H1 (cell line): ENCODE measurements around the gene PMP22. TPM values are rescaled to one million over a fixed set of nuclear protein-coding genes. Genes with fewer than 3 reads are reported as not detected.

Source experiments
- SIN3A ChIP-seq, 2 experiments: IDR thresholded peaks in 1 of 2; conservative IDR thresholded peaks in 1 of 2; 2 replicates each; pipeline ENCODE4 v1.6.1; 2011 to 2012; ENCODE audit warnings: low read length in 2 of 2, improper control_type of control experiment in 1 of 2, low read depth in 1 of 2, mild to moderate bottlenecking in 1 of 2
- ZNF274 ChIP-seq: IDR thresholded peaks from 2 replicates; pipeline ENCODE4 v1.7.0; 2012; ENCODE audit warnings: low read length, borderline replicate concordance; ENCODE audit errors: extremely low read depth
- polyA plus RNA-seq, 7 experiments: library from polyadenylated mRNA; depleted of rRNA in 3 of 7; stranded (reverse) in 5 of 7; unstranded in 2 of 7; fragments of >200 nt in 5 of 7; fragments of 200-250 nt in 2 of 7; gene quantifications; 1 replicate in 5 of 7; 2 replicates in 1 of 7; 4 replicates in 1 of 7; pipeline versions ENCODE4 v1.2.1 to v1.2.3, GENCODE V29; 2011 to 2013; ENCODE audit warnings: missing spikeins in 2 of 7, mixed read lengths in 2 of 7
- total RNA-seq: library from RNA; stranded (reverse); fragmentation: NEBNext Ultra II Directional; extraction: Animal tissue kit (Norgen Biotek cat#: 25700); gene quantifications from 2 replicates; pipeline ENCODE4 v1.2.1, GENCODE V29; 2021
- TF ChIP-seq, protein P1 (sequence below): fragments of 300-600 bp; sonication (generic); IDR thresholded peaks from 2 replicates; pipeline ENCODE4 v1.7.1; 2012; ENCODE audit warnings: low read length, moderate library complexity, mild to moderate bottlenecking, inconsistent platforms; ENCODE audit not compliant: insufficient replicate concordance

Gene PMP22
- total and polyA plus RNA-seq, 2 of the 8 experiments (the other 6 are each of a cell fraction or from before 2014, with no cell fraction given), result 0.84 to 4.9 TPM

DNA sequence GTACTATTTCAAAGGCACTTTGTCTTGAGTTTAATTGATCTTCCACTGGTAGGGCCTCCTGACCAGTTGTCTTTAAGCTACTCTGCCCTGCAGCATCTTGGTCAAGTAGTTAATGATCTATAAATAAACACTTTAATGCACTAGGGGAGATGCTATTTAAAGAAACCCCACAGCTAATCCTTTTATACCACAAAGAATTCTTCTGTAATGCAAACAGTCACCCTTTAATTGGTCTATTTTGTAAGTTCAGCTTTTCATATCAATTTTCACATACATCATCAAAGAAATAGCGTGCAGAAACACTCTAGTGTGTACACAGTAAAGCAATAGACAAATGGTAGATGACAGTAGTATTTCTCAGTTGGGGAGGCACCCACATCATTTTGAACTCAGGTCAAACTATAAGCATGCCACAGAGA, 70.3 kb downstream of the PMP22 start (continued):
- TF ChIP-seq, protein P1, sequence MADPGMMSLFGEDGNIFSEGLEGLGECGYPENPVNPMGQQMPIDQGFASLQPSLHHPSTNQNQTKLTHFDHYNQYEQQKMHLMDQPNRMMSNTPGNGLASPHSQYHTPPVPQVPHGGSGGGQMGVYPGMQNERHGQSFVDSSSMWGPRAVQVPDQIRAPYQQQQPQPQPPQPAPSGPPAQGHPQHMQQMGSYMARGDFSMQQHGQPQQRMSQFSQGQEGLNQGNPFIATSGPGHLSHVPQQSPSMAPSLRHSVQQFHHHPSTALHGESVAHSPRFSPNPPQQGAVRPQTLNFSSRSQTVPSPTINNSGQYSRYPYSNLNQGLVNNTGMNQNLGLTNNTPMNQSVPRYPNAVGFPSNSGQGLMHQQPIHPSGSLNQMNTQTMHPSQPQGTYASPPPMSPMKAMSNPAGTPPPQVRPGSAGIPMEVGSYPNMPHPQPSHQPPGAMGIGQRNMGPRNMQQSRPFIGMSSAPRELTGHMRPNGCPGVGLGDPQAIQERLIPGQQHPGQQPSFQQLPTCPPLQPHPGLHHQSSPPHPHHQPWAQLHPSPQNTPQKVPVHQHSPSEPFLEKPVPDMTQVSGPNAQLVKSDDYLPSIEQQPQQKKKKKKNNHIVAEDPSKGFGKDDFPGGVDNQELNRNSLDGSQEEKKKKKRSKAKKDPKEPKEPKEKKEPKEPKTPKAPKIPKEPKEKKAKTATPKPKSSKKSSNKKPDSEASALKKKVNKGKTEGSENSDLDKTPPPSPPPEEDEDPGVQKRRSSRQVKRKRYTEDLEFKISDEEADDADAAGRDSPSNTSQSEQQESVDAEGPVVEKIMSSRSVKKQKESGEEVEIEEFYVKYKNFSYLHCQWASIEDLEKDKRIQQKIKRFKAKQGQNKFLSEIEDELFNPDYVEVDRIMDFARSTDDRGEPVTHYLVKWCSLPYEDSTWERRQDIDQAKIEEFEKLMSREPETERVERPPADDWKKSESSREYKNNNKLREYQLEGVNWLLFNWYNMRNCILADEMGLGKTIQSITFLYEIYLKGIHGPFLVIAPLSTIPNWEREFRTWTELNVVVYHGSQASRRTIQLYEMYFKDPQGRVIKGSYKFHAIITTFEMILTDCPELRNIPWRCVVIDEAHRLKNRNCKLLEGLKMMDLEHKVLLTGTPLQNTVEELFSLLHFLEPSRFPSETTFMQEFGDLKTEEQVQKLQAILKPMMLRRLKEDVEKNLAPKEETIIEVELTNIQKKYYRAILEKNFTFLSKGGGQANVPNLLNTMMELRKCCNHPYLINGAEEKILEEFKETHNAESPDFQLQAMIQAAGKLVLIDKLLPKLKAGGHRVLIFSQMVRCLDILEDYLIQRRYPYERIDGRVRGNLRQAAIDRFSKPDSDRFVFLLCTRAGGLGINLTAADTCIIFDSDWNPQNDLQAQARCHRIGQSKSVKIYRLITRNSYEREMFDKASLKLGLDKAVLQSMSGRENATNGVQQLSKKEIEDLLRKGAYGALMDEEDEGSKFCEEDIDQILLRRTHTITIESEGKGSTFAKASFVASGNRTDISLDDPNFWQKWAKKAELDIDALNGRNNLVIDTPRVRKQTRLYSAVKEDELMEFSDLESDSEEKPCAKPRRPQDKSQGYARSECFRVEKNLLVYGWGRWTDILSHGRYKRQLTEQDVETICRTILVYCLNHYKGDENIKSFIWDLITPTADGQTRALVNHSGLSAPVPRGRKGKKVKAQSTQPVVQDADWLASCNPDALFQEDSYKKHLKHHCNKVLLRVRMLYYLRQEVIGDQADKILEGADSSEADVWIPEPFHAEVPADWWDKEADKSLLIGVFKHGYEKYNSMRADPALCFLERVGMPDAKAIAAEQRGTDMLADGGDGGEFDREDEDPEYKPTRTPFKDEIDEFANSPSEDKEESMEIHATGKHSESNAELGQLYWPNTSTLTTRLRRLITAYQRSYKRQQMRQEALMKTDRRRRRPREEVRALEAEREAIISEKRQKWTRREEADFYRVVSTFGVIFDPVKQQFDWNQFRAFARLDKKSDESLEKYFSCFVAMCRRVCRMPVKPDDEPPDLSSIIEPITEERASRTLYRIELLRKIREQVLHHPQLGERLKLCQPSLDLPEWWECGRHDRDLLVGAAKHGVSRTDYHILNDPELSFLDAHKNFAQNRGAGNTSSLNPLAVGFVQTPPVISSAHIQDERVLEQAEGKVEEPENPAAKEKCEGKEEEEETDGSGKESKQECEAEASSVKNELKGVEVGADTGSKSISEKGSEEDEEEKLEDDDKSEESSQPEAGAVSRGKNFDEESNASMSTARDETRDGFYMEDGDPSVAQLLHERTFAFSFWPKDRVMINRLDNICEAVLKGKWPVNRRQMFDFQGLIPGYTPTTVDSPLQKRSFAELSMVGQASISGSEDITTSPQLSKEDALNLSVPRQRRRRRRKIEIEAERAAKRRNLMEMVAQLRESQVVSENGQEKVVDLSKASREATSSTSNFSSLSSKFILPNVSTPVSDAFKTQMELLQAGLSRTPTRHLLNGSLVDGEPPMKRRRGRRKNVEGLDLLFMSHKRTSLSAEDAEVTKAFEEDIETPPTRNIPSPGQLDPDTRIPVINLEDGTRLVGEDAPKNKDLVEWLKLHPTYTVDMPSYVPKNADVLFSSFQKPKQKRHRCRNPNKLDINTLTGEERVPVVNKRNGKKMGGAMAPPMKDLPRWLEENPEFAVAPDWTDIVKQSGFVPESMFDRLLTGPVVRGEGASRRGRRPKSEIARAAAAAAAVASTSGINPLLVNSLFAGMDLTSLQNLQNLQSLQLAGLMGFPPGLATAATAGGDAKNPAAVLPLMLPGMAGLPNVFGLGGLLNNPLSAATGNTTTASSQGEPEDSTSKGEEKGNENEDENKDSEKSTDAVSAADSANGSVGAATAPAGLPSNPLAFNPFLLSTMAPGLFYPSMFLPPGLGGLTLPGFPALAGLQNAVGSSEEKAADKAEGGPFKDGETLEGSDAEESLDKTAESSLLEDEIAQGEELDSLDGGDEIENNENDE, result no peak
- TF ChIP-seq SIN3A (conservative IDR thresholded peaks at IDR 0.05 in 1 of 2, IDR thresholded peaks at IDR 0.05 in 1 of 2; ENCODE audit: low read depth in 1 of 2, low read length in 2 of 2), result no peak
- TF ChIP-seq ZNF274, result no peak
